DOHH2 (cell line): ENCODE results near the gene MTCL1.

ENCODE experiments used
- H3F3A ChIP-seq: fragments of 200-600 bp; sonication (generic), shearing (Covaris generic); 2 replicates; pipeline ENCODE4 v1.6.0; 2016; ENCODE audit warnings: antibody characterized with exemption, mild to moderate bottlenecking; ENCODE audit not compliant: control insufficient read depth, insufficient read depth
- H3K27ac ChIP-seq: fragments of 200-600 bp; sonication (generic); 2 replicates; pipeline ENCODE4 v1.5.1; 2014; ENCODE audit warnings: low read depth, mild to moderate bottlenecking, low read length, moderate library complexity
- H3K27me3 ChIP-seq: fragments of 200-600 bp; sonication (generic); 2 replicates; pipeline ENCODE4 v1.6.1; 2014; ENCODE audit warnings: mild to moderate bottlenecking, low read length, mixed read lengths; ENCODE audit not compliant: control insufficient read depth
- H3K36me3 ChIP-seq: fragments of 200-600 bp; sonication (generic); 2 replicates; pipeline ENCODE4 v1.6.1; 2014; ENCODE audit warnings: mild to moderate bottlenecking, low read length, moderate library complexity, mixed read lengths; ENCODE audit not compliant: control insufficient read depth
- H3K4me1 ChIP-seq: fragments of 200-600 bp; sonication (generic); 2 replicates; pipeline ENCODE4 v1.6.1; 2014; ENCODE audit warnings: mild to moderate bottlenecking, low read length, mixed read lengths; ENCODE audit not compliant: control insufficient read depth
- H3K4me2 ChIP-seq: fragments of 200-600 bp; sonication (generic); 2 replicates; pipeline ENCODE4 v1.6.0; 2014; ENCODE audit warnings: mild to moderate bottlenecking, low read length, moderate library complexity
- H3K4me3 ChIP-seq: fragments of 200-600 bp; sonication (generic); 2 replicates; pipeline ENCODE4 v1.5.1; 2014; ENCODE audit warnings: mild to moderate bottlenecking, low read length, mixed read lengths
- H3K79me2 ChIP-seq: fragments of 200-600 bp; sonication (generic); 2 replicates; pipeline ENCODE4 v1.6.1; 2014; ENCODE audit warnings: mild to moderate bottlenecking, low read length, mixed read lengths; ENCODE audit not compliant: control insufficient read depth
- H3K9me2 ChIP-seq: fragments of 200-600 bp; sonication (generic); replicated peaks from 2 replicates; pipeline ENCODE4 v1.6.1; 2014; ENCODE audit warnings: mild to moderate bottlenecking, low read length, mixed read lengths; ENCODE audit not compliant: control insufficient read depth
- H3K9me3 ChIP-seq: fragments of 200-600 bp; sonication (generic); 2 replicates; pipeline ENCODE4 v1.6.1; 2014; ENCODE audit warnings: antibody characterized with exemption, low read length, mixed read lengths; ENCODE audit not compliant: control insufficient read depth, insufficient read depth
- H4K20me1 ChIP-seq: fragments of 200-600 bp; sonication (generic); 2 replicates; pipeline ENCODE4 v1.6.0; 2014; ENCODE audit warnings: low read depth, mild to moderate bottlenecking, antibody characterized with exemption, low read length, moderate library complexity; ENCODE audit not compliant: control insufficient read depth, insufficient read depth
- CTCF ChIP-seq: fragments of 200-600 bp; sonication (generic); IDR thresholded peaks from one replicate; pipeline ENCODE4 v1.5.1; 2014; ENCODE audit warnings: antibody characterized with exemption, mild to moderate bottlenecking, low read depth, low read length; ENCODE audit not compliant: poor library complexity, severe bottlenecking
- EZH2phosphoT487 ChIP-seq: fragments of 200-600 bp; sonication (generic); IDR thresholded peaks from 2 replicates; pipeline ENCODE4 v1.6.1; 2017; ENCODE audit warnings: borderline replicate concordance, mild to moderate bottlenecking, antibody characterized with exemption, low read length, moderate library complexity, mixed read lengths

MTCL1 gene

GRCh38 chr18:8803957-8804356 lies 98.6 kb downstream of the MTCL1 start:
- no peaks in the 10 kb centered on the region for H3K79me2 ChIP-seq
- no peak overlapping the region for H3K27ac ChIP-seq
- no peaks in the 10 kb centered on the region for H3K27me3 ChIP-seq
- no peak overlapping the region for H3K4me3 ChIP-seq
- no peak overlapping the region for H3K4me2 ChIP-seq
- no peaks in the 10 kb centered on the region for H3K4me1 ChIP-seq
- H3K9me2 ChIP-seq: no peaks in the 10 kb centered on the region
- H3K9me3 ChIP-seq: no peaks in the 10 kb centered on the region
- H3K36me3 ChIP-seq: no peaks in the 10 kb centered on the region
- no peaks in the 10 kb centered on the region for H3F3A ChIP-seq
- H4K20me1 ChIP-seq: no peaks in the 10 kb centered on the region
- TF ChIP-seq EZH2phosphoT487 (no peak), CTCF (no peak)

DNA sequence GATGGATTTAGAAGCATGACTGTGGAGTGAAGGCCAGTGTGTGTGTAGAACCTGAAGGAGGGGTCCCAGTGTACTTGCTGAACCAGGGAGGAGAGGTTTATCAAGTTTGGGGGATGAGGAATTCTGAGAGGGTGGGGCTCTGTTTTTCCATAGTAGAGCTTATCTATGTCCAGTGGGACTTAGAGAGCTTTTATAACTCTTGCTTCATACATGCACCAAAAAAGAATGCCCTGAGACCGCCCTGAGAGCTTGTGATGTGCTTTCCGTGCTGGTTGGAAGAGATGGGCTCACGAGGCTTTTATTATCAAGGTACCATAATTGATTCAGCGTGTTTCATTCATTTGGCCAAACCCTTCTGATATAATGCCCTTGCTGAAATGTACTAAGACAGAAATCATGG lies 100.2 kb downstream of the MTCL1 start:
- Histone ChIP-seq H3K4me3 (no peak overlapping the region), H3K9me3 (no peaks in the 10 kb centered on the region), H4K20me1 (no peaks in the 10 kb centered on the region), H3K27ac (no peak overlapping the region), H3K36me3 (no peaks in the 10 kb centered on the region), H3F3A (no peaks in the 10 kb centered on the region), H3K79me2 (no peaks in the 10 kb centered on the region), H3K4me2 (no peak overlapping the region), H3K4me1 (no peaks in the 10 kb centered on the region), H3K9me2 (no peaks in the 10 kb centered on the region), H3K27me3 (no peaks in the 10 kb centered on the region)
- no peak for TF ChIP-seq EZH2phosphoT487

DNA sequence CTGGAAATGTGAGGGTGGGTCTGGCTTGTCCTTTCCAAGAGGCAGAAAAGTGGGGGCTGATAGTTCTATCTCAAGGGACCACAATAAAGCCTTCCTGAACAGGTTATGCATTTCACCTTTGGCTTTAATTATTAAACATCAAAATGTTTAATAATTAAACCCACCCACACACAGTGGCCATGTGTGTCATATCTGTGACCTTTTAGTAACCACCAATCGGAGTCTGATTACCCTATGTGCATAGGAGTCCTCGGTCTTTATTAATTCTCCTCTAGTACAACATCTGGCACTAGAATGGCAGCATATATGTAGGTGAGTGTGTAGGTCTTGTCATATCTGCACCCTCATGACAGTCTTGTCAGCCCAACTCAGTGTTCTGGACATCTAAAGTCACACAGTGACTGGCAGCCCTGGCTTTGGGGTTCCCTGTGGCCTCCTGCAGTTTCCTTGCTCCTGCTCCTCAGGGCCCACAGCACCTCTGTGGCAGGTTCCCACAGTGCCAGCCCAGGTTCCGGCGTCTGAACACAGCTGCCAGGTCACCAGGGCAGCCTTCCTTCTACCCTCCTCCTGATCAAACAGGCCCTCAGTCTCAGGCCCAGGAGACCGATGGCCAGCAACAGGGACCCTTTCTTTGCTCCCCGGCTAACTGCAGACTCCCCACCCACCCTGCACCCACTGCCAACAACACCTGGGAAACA lies 100.9 kb downstream of the MTCL1 start:
- Histone ChIP-seq H4K20me1 (no peaks in the 10 kb centered on the region), H3K9me2 (no peaks in the 10 kb centered on the region), H3K4me2 (no peak overlapping the region), H3K27me3 (no peaks in the 10 kb centered on the region), H3K4me3 (no peak overlapping the region), H3K27ac (no peak overlapping the region), H3K9me3 (no peaks in the 10 kb centered on the region), H3K79me2 (no peaks in the 10 kb centered on the region), H3K4me1 (no peaks in the 10 kb centered on the region), H3F3A (no peaks in the 10 kb centered on the region), H3K36me3 (no peaks in the 10 kb centered on the region)
- TF ChIP-seq CTCF (no peak), EZH2phosphoT487 (no peak)

DNA sequence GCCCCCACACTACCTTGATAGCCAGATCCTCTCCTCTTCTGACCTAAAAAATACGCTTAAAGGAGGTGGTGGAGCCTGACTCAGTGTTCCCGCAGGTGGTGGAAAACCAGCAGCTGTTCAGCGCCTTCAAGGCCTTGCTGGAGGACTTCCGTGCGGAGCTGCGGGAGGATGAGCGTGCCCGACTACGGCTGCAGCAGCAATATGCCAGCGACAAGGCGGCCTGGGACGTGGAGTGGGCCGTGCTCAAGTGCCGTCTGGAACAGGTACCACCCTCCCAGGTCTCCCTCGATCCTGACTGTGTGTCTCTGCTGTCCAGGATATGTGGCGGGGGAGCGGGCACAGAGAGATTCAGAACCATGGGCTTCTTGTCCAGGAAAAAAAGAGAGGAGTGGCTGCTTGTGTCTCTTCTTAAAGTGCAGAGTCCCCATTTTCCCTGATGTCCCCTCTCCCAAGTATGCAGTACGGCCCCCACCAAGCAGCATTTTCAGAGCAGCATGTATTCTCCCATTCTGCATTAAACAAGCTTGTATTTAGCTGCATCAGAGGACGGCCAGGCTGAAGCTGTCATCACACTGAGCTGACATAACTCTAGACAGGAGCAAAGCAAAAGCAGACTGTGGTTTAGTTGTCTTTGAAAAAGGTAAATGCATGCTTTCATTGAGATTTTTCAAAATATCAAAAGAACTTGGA lies 101.6 kb downstream of the MTCL1 start:
- no peaks in the 10 kb centered on the region for H3K27me3 ChIP-seq
- no peaks in the 10 kb centered on the region for H3K36me3 ChIP-seq
- H3K27ac ChIP-seq: no peak overlapping the region
- H3K4me3 ChIP-seq: no peak overlapping the region
- H3K4me2 ChIP-seq: no peak overlapping the region
- no peaks in the 10 kb centered on the region for H3K9me2 ChIP-seq
- no peaks in the 10 kb centered on the region for H3K4me1 ChIP-seq
- H3K9me3 ChIP-seq: no peaks in the 10 kb centered on the region
- no peaks in the 10 kb centered on the region for H4K20me1 ChIP-seq
- TF ChIP-seq EZH2phosphoT487: no peak
- TF ChIP-seq CTCF: no peak
- H3K79me2 ChIP-seq: no peaks in the 10 kb centered on the region
- no peaks in the 10 kb centered on the region for H3F3A ChIP-seq
